Cerebellar nuclear complex (tissue), 1 donor: Measurements from ENCODE around the gene PARS2.

Experiments
- DNase-seq, 2 experiments: peaks; one replicate each; lab custom pipeline; 2025; lab: John Stamatoyannopoulos, UW

Gene PARS2

GRCh38 chr1:54736685-54737084, 27.6 kb downstream of the PARS2 start:
- DNase-seq = no peak

DNA sequence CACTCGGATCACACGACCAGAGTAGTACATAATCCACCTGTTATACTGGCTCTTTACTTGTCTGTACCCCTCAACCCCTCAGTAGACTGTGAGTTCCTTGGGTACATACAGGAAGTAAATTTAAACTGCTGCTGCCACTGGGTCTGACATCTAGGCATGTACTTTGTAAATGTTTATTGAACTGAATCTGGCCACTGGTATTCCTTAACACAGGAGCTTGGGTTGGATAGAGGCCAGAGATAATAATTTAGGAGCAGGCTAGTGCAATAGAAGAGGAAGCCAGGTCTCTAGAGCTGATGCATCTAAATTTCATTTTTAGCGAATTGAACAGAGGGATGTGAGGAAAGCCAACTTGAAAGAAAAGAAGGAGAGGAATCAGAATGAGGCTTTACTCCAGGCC, 36.3 kb downstream of the PARS2 start:
- no peak for DNase-seq

- no peak for DNase-seq
Measured at GRCh38 chr1:54724771-54725170, 39.6 kb downstream of the PARS2 start.

- DNase-seq = no peak
Measured at GRCh38 chr1:54723985-54724384, 40.3 kb downstream of the PARS2 start.

- DNase-seq = no peak
Measured at GRCh38 chr1:54721719-54722118, 42.6 kb downstream of the PARS2 start.

DNA sequence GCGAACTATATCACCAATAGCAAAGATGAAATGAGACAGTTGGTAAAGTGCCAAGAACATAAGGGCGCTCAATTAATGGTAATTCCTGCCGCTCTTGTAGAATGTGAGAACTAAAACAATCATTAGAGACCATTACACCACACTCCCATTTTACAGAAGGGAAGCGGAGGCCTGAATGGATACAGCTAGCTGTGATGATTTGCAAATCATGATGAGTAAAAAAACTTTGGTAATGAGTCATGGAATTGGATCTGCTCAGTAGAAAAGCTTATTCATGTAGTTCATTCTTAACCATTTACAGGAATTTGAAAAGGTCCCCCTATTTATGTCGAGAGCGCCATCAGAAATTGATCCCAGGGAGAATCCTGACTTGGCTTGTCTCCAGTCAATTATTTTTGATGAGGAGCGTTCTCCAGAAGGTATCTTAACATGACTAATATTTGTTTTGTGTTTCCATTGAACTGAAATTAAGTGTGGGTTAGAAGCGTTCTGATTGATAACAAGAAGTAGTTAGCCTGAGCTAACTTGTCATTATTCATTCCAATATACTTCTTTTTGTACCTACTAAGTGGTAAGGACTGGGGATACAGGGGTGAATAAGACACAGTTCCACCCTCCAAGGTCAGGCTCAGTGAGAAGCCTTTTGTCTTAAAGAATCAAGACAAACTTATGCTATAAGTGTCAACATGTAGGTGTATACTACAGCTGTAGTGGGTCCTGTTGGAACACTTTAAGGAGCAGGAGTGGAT, 47.9 kb downstream of the PARS2 start:
- DNase-seq = no peak

GRCh38 chr1:54715493-54716298, 48.6 kb downstream of the PARS2 start, which contains the start of gene TTC4:
Gene TTC4, plus strand, starts transcription at chr1:54715861. Its CDS starts 48 bp downstream, at chr1:54715909.
- peak in 1 of 2 experiments; percentile 66 for DNase-seq

DNA sequence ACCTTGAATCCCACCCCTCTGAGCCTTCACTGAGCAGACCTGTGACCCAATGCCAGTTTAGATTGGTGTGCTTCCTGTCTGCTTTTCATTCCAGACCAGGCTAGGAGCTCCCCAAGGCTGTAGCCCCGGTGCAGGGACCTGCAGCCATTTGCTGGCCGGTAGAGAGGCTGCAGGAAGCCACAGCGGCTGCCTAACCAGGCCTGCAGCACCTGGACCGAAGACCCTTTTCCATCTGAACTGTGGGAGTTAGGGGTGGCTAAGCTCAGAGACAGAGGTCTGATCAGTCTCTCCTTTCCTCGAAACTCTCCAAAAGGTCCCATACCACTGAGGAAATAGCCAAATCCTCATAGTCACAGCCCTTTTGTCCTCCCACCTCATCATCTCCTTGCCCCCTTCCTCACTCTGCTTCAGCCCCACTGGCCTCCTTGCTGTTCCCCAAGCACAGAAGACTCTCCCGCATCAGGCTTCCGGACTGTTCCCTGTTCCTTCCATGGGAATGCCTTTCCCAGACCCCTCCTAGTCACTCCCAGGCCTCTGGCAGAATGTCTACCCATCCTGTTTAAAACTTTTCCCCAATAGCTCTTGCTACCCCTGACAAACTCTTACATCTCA, 49.3 kb downstream of the PARS2 start:
- DNase-seq = no peak

DNA sequence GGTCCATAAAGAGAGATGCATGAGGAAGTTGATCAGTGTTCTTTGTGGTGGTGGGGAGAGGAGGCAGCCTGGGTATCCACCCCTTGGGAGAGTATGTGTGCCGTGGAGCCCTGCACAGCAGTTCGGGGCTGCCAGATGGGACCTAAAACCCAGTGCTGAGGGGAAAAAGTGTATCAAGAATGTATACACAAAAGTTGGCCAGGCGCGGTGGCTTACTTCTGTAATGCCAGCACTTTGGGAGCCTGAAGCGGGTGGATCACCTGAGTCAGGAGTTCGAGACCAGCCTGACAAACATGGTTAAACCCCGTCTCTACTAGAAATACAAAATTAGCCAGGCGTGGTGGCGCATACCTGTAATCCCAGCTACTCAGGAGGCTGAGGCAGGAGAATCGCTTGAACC, 52.8 kb downstream of the PARS2 start:
- no peak for DNase-seq

GRCh38 chr1:54710841-54711240, 53.5 kb downstream of the PARS2 start:
- no peak for DNase-seq

GRCh38 chr1:54710434-54710833, 53.9 kb downstream of the PARS2 start:
- DNase-seq = no peak

DNA sequence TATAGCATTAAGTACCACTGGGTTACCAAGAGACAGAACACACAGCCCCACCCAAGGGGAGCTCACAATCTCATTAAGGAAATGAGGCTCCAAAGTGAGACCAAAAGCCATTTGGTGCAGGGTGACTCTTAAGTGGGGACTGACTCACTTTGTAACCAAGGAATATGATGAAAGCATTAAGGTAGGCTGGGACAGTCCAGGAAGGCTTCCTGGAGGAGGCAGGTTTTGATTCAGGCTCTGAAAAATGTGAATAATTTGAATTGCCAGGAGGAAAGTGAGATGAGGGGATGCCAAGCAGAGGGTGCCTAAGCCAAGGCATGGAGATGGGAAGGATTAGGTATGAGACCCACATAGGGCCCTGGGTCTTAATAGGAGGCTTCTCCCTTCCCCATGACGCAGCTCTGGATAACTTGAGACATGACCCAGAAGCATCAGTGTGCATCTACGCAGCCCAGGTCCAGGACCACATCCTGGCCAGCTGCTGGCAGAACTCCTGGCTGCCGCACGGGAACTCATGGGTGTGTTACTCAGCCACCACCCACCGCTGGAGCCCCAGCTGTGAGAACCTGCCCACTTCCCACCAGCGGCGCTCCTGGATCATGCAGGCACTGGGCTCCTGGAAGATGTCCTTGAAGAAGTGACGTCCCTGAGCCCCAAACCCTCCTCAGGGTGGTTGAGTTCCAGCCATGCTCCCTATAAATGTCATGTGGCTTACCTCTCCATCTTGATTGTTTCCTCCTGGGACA, 54.6 kb downstream of the PARS2 start:
- no peak for DNase-seq

DNA sequence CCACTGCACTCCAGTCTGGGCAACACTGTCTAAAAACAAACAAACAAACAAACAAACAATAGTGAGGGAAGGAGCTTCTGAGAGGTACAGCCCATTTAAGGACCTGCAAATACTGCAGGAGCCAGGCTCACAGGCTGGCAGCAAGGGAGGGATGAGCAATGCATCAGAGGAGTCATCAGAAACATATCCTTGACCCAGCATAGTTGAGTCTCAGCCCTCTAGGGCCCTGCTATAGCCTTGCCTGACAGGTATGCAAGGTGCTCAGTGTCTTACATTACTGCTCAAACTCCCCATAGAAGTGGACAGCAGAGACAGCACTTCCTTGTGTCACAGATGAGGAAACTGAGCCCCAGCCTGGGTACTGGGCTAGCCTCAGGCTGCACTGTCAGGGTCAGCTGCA, 55.9 kb downstream of the PARS2 start:
- DNase-seq = no peak
